IMR-90 (cell line): ENCODE results near the gene RAB20. TPM values are rescaled to one million over a fixed set of nuclear protein-coding genes. Genes with fewer than 3 reads are reported as not detected.

Experiments used
- ATAC-seq: fragments of 200-7000 bp; cut with Tn5 transposase; 2 replicates; pipeline ENCODE4 v1.9.1; 2020; ENCODE audit warnings: low read depth, mild to moderate bottlenecking, moderate library complexity
- BruUV-seq: library from RNA; stranded (reverse); fragments of 400-500 nt; replicated peaks from 2 replicates; lab custom pipeline; 2021; lab: Mats Ljungman, UMichigan
- CTCF ChIA-PET: fragments of 300-600 bp; formaldehyde crosslinking; extraction: SDS; loops from one replicate; lab custom pipeline; 2021; ENCODE audit warnings: antibody characterized with exemption; lab: Yijun Ruan, JAX
- POLR2A ChIA-PET: fragments of 300-600 bp; sonication (Branson Sonifier 250); formaldehyde crosslinking; loops from one replicate; lab custom pipeline; 2022; ENCODE audit warnings: antibody characterized with exemption; ENCODE audit not compliant: unreplicated experiment; lab: Charles Lee
- DNase-seq: peaks from one replicate; pipeline ENCODE4 v3.0.0; 2013
- H2AFZ ChIP-seq: replicated peaks from 2 replicates; pipeline ENCODE3; 2013; ENCODE audit warnings: low read length, mild to moderate bottlenecking; ENCODE audit not compliant: poor library complexity
- H2AK5ac ChIP-seq: 2 replicates; pipeline ENCODE4 v1.6.1; 2013; ENCODE audit warnings: low read depth, low read length, inconsistent platforms
- H2AK9ac ChIP-seq: replicated peaks from 2 replicates; pipeline ENCODE3; 2013; ENCODE audit warnings: mild to moderate bottlenecking, low read depth, low read length, moderate library complexity; ENCODE audit not compliant: poor library complexity
- H2BK120ac ChIP-seq: 2 replicates; pipeline ENCODE4 v1.6.1; 2013; ENCODE audit warnings: low read depth, low read length, inconsistent platforms
- H2BK15ac ChIP-seq: 3 replicates; pipeline ENCODE4 v1.6.1; 2013; ENCODE audit warnings: low read depth, low read length, inconsistent platforms
- H2BK20ac ChIP-seq: 2 replicates; pipeline ENCODE4 v1.6.1; 2013; ENCODE audit warnings: low read depth, mild to moderate bottlenecking, inconsistent platforms, low read length, moderate library complexity
- H2BK5ac ChIP-seq: 2 replicates; pipeline ENCODE4 v1.6.1; 2013; ENCODE audit warnings: mild to moderate bottlenecking, low read depth, low read length, inconsistent platforms; ENCODE audit not compliant: poor library complexity, severe bottlenecking
- H3K14ac ChIP-seq: replicated peaks from 2 replicates; pipeline ENCODE4 v1.6.1; 2013; ENCODE audit warnings: low read depth, low read length, inconsistent platforms
- H3K18ac ChIP-seq: 2 replicates; pipeline ENCODE4 v1.6.1; 2013; ENCODE audit warnings: low read depth, low read length, control low read depth
- H3K23ac ChIP-seq: 2 replicates; pipeline ENCODE4 v1.6.1; 2013; ENCODE audit warnings: low read depth, low read length, inconsistent platforms
- H3K27ac ChIP-seq: 2 replicates; pipeline ENCODE4 v1.5.1; 2013; ENCODE audit warnings: mild to moderate bottlenecking, control low read depth, low read length; ENCODE audit not compliant: insufficient read depth
- H3K27me3 ChIP-seq: 2 replicates; pipeline ENCODE4 v1.6.1; 2013; ENCODE audit warnings: low read length; ENCODE audit not compliant: control insufficient read depth, insufficient read depth
- H3K36me3 ChIP-seq: 2 replicates; pipeline ENCODE4 v1.6.1; 2013; ENCODE audit warnings: low read length, mixed read lengths; ENCODE audit not compliant: control insufficient read depth, insufficient read depth
- H3K4ac ChIP-seq: 2 replicates; pipeline ENCODE4 v1.6.1; 2013; ENCODE audit warnings: low read depth, low read length, inconsistent platforms
- H3K4me1 ChIP-seq: 2 replicates; pipeline ENCODE4 v1.6.1; 2013; ENCODE audit warnings: low read length, mixed read lengths; ENCODE audit not compliant: control insufficient read depth, insufficient read depth
- H3K4me2 ChIP-seq: 2 replicates; pipeline ENCODE4 v1.6.1; 2013; ENCODE audit warnings: low read depth, mild to moderate bottlenecking, control low read depth, low read length, moderate library complexity
- H3K4me3 ChIP-seq: 2 replicates; pipeline ENCODE4 v1.5.1; 2013; ENCODE audit warnings: low read depth, mild to moderate bottlenecking, control low read depth, low read length, moderate library complexity; ENCODE audit not compliant: insufficient read depth
- H3K56ac ChIP-seq: 2 replicates; pipeline ENCODE4 v1.6.1; 2013; ENCODE audit warnings: low read length, inconsistent platforms; ENCODE audit not compliant: insufficient read depth; ENCODE audit errors: extremely low read depth
- H3K79me1 ChIP-seq, 2 experiments: 2 replicates each; pipeline ENCODE4 v1.6.1; 2013; ENCODE audit warnings: low read length in 2 of 2, inconsistent platforms in 1 of 2, low read depth in 1 of 2
- H3K9ac ChIP-seq: 2 replicates; pipeline ENCODE4 v1.6.1; 2013; ENCODE audit warnings: low read depth, low read length, control low read depth
- H3K9me1 ChIP-seq: 2 replicates; pipeline ENCODE4 v1.6.1; 2013; ENCODE audit warnings: low read length, inconsistent platforms; ENCODE audit not compliant: insufficient read depth
- H3K9me3 ChIP-seq: 2 replicates; pipeline ENCODE4 v1.6.1; 2013; ENCODE audit warnings: low read length; ENCODE audit not compliant: control insufficient read depth, insufficient read depth
- H4K20me1 ChIP-seq: 2 replicates; pipeline ENCODE4 v1.6.1; 2013; ENCODE audit warnings: low read length, inconsistent platforms; ENCODE audit not compliant: insufficient read depth
- H4K5ac ChIP-seq: 2 replicates; pipeline ENCODE4 v1.6.1; 2013; ENCODE audit warnings: mild to moderate bottlenecking, low read depth, low read length, control low read depth
- H4K8ac ChIP-seq, 2 experiments: 2 replicates each; pipeline ENCODE4 v1.6.1; 2013; ENCODE audit warnings: low read depth in 2 of 2, low read length in 2 of 2, control low read depth in 1 of 2, inconsistent platforms in 1 of 2
- H4K91ac ChIP-seq: 2 replicates; pipeline ENCODE4 v1.6.1; 2013; ENCODE audit warnings: low read depth, low read length, inconsistent platforms; ENCODE audit not compliant: insufficient read depth
- BHLHE40 ChIP-seq: fragments of 150-350 bp; IDR thresholded peaks from 2 replicates; pipeline ENCODE4 v1.6.1; 2016; ENCODE audit warnings: mild to moderate bottlenecking, low read depth, low read length
- CEBPB ChIP-seq: IDR thresholded peaks from 2 replicates; pipeline ENCODE4 v1.6.1; 2012; ENCODE audit warnings: low read depth, low read length, improper control_type of control experiment
- ELK1 ChIP-seq: fragments of 150-350 bp; IDR thresholded peaks from 2 replicates; pipeline ENCODE4 v1.6.1; 2016; ENCODE audit warnings: low read depth, mild to moderate bottlenecking, low read length, moderate library complexity, borderline replicate concordance
- FOS ChIP-seq: fragments of 150-350 bp; IDR thresholded peaks from 2 replicates; pipeline ENCODE4 v1.6.1; 2016; ENCODE audit warnings: low read depth, low read length
- MAFK ChIP-seq: IDR thresholded peaks from 2 replicates; pipeline ENCODE4 v1.6.1; 2012; ENCODE audit warnings: low read depth, low read length, improper control_type of control experiment
- MAZ ChIP-seq: IDR thresholded peaks from 2 replicates; pipeline ENCODE4 v1.6.1; 2012; ENCODE audit warnings: low read depth, mild to moderate bottlenecking, low read length, improper control_type of control experiment, moderate library complexity, borderline replicate concordance
- MXI1 ChIP-seq: IDR thresholded peaks from 2 replicates; pipeline ENCODE4 v1.6.1; 2012; ENCODE audit warnings: low read depth, mild to moderate bottlenecking, low read length, moderate library complexity, borderline replicate concordance
- POLR2A ChIP-seq: IDR thresholded peaks from 2 replicates; pipeline ENCODE4 v1.6.1; 2012; ENCODE audit warnings: mild to moderate bottlenecking, low read depth, low read length
- RAD21 ChIP-seq: IDR thresholded peaks from 2 replicates; pipeline ENCODE4 v1.6.1; 2012; ENCODE audit warnings: low read length, improper control_type of control experiment
- RCOR1 ChIP-seq: IDR thresholded peaks from 2 replicates; pipeline ENCODE4 v1.6.1; 2012; ENCODE audit warnings: mild to moderate bottlenecking, low read length, improper control_type of control experiment; ENCODE audit not compliant: insufficient replicate concordance
- RFX5 ChIP-seq: IDR thresholded peaks from 2 replicates; pipeline ENCODE4 v1.8.0; 2012; ENCODE audit warnings: low read depth, mild to moderate bottlenecking, low read length, moderate library complexity
- SMC3 ChIP-seq: fragments of 150-350 bp; IDR thresholded peaks from 2 replicates; pipeline ENCODE4 v1.6.1; 2016; ENCODE audit warnings: low read depth, mild to moderate bottlenecking, antibody characterized with exemption, low read length, moderate library complexity
- USF2 ChIP-seq: fragments of 150-350 bp; IDR thresholded peaks from 2 replicates; pipeline ENCODE4 v1.6.1; 2017; ENCODE audit warnings: mild to moderate bottlenecking, antibody characterized with exemption, low read length, low read depth
- WGBS, 2 experiments: methylation state at CpG; one replicate each; pipeline versions ENCODE4 v1.1.5 to v1.1.7; 2013; ENCODE audit warnings: missing lambda C conversion rate in 2 of 2; ENCODE audit not compliant: insufficient read length in 1 of 2; ENCODE audit errors: extremely low coverage in 2 of 2; 5-methylcytosine and 5-hydroxymethylcytosine counted together
- dilution Hi-C: fragments of 300-500 bp; cut with HindIII; formaldehyde crosslinking; loops from one replicate; pipeline ENCODE4 v1.14.3; 2018; ENCODE audit warnings: low sequenced_read_pairs; ENCODE audit not compliant: unreplicated experiment
- in situ Hi-C: fragments of 300-500 bp; cut with MboI; formaldehyde crosslinking; loops from 3 replicates; pipeline ENCODE4 v1.14.3; 2019; ENCODE audit warnings: low sequenced_read_pairs, inconsistent platforms, mixed read lengths
- intact Hi-C: fragments of 100-400 bp; cut with micrococcal nuclease; formaldehyde crosslinking; loops from 2 replicates; pipeline ENCODE4 v1.10.0; 2022
- polyA plus RNA-seq, 3 experiments: library from polyadenylated mRNA; depleted of rRNA; stranded (reverse); fragments of >200 nt; gene quantifications; 2 replicates each; pipeline ENCODE4 v1.2.3, GENCODE V29; 2012; ENCODE audit warnings: low replicate concordance in 1 of 3
- total RNA-seq: library from RNA; depleted of rRNA; stranded (reverse); fragments of >200 nt; gene quantifications from 2 replicates; pipeline ENCODE4 v1.2.3, GENCODE V29; 2012

The RAB20 gene
- total and polyA plus RNA-seq, 2 of the 4 experiments (the other 2 are of a cell fraction): 3.8 to 5.1 TPM

- no peak overlapping the region for H2AK9ac ChIP-seq
- no TSS peak for BruUV-seq
- CTCF ChIA-PET: no interaction called here
Observed at GRCh38 chr13:110572778-110573118, 11.2 kb upstream of the RAB20 start.

More at GRCh38 chr13:110572778-110573118, 11.2 kb upstream of the RAB20 start:
- no peak for DNase-seq
- no peak overlapping the region for H3K4ac ChIP-seq
- no peak overlapping the region for H3K23ac ChIP-seq
- no peaks in the 10 kb centered on the region for H4K20me1 ChIP-seq
- no peak overlapping the region for H3K9ac ChIP-seq
- peaks cover 3% of the 10 kb centered on the region; the same call in 1 of the 2 replicates for H3K4me1 ChIP-seq
- TF ChIP-seq RCOR1 (no peak), POLR2A (no peak), BHLHE40 (no peak), SMC3 (no peak), MAFK (no peak), MAZ (no peak), USF2 (no peak), RAD21 (no peak), CEBPB (no peak), MXI1 (no peak), ELK1 (no peak), RFX5 (no peak), FOS (no peak)
- no peak overlapping the region for H3K4me2 ChIP-seq
- H4K8ac ChIP-seq: no peak overlapping the region
- H3K79me1 ChIP-seq: no peaks in the 10 kb centered on the region
- H2BK20ac ChIP-seq: no peak overlapping the region
- no peak for ATAC-seq
- no peaks in the 10 kb centered on the region for H3K9me1 ChIP-seq
- dilution Hi-C loops: no loop called here
- intact Hi-C loops: no loop called here
- in situ Hi-C loops: no loop called here
- H2BK15ac ChIP-seq: no peak overlapping the region
- no peak overlapping the region for H3K27ac ChIP-seq
- no peak overlapping the region for H3K4me3 ChIP-seq
- no peak overlapping the region for H2BK5ac ChIP-seq
- H2BK120ac ChIP-seq: no peak overlapping the region
- H3K18ac ChIP-seq: no peak overlapping the region
- H3K9me3 ChIP-seq: peaks cover 4% of the 10 kb centered on the region
- no peak overlapping the region for H4K5ac ChIP-seq
- no peak overlapping the region for H3K56ac ChIP-seq
- H4K91ac ChIP-seq: no peak overlapping the region
- H2AK5ac ChIP-seq: no peak overlapping the region
- H3K14ac ChIP-seq: no peak overlapping the region
- H3K27me3 ChIP-seq: peaks cover 53% of the 10 kb centered on the region
- H2AFZ ChIP-seq: no peak overlapping the region
- POLR2A ChIA-PET: no interaction called here
- no peaks in the 10 kb centered on the region for H3K36me3 ChIP-seq
- WGBS, 2 experiments: no CpG with 5 or more reads among the region's 2 CpGs
